Activated T-helper 17 cell treated with anti-CD3 and anti-CD28 coated beads, Interleukin-2, amount 50 U/mL, for 72 hours (primary cell): ENCODE measurements around the gene VWF. TPM values are rescaled to one million over a fixed set of nuclear protein-coding genes. Genes with fewer than 3 reads are reported as not detected.
"Not testable (repeated sequence)": the region's sequence is repeated elsewhere in the genome, so short reads cannot be mapped to it uniquely, and the experiment has no call there.

Source experiments
- ATAC-seq: fragments of 150-1000 bp; cut with Tn5 transposase; replicated peaks from 2 replicates; pipeline ENCODE4 v1.10.0; 2021; ENCODE audit warnings: mild to moderate bottlenecking, moderate library complexity
- H3K27ac Mint-ChIP-seq: one replicate; pipeline ENCODE4 v1.8.0; 2022; ENCODE audit warnings: mixed read lengths
- H3K27me3 Mint-ChIP-seq: one replicate; pipeline ENCODE4 v1.8.0; 2022; ENCODE audit warnings: mixed read lengths
- H3K36me3 Mint-ChIP-seq: one replicate; pipeline ENCODE4 v1.8.0; 2022; ENCODE audit warnings: low read depth, mild to moderate bottlenecking, mixed read lengths
- H3K4me1 Mint-ChIP-seq: one replicate; pipeline ENCODE4 v1.8.0; 2022; ENCODE audit warnings: mixed read lengths
- H3K4me3 Mint-ChIP-seq: one replicate; pipeline ENCODE4 v1.8.0; 2022; ENCODE audit warnings: mild to moderate bottlenecking, mixed read lengths
- H3K9me3 Mint-ChIP-seq: one replicate; pipeline ENCODE4 v1.8.0; 2022; ENCODE audit warnings: mixed read lengths
- total RNA-seq, 2 donors: library from RNA; stranded (reverse); gene quantifications; one replicate each; pipeline ENCODE4 v1.2.3, GENCODE V29; 2022

VWF gene
- total RNA-seq, 2 donors from 2014 or later: 0.04 to 0.08 TPM

DNA sequence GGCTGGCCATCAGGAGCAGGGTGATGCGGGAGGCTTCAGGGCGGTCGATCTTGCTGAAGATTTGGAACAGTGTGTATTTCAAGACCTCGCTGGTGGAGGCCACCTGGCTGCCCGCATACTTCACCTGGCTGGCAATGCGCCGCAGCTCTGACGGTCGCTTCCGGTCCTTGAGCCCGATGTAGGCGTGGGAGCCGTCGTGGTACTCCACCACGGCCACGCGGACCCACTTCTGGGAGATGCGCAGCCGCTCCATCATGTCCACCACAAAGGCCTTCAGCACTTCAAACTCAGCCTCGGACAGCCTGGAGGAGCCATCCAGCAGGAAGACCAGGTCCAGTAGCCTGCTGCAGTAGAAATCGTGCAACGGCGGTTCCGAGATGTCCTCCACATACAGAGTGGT lies 105.2 kb downstream of the VWF start:
- H3K27ac Mint-ChIP-seq, H3K9me3 Mint-ChIP-seq, H3K4me1 Mint-ChIP-seq, ATAC-seq, H3K36me3 Mint-ChIP-seq, H3K4me3 Mint-ChIP-seq: not testable (repeated sequence)
- H3K27me3 Mint-ChIP-seq: peaks cover 14% of the 10 kb centered on the region

GRCh38 chr12:6018265-6018664 lies 106.2 kb downstream of the VWF start:
- Mint-ChIP-seq H3K27me3 (peaks cover 20% of the 10 kb centered on the region), H3K36me3 (no peaks in the 10 kb centered on the region)
- no peak for ATAC-seq

DNA sequence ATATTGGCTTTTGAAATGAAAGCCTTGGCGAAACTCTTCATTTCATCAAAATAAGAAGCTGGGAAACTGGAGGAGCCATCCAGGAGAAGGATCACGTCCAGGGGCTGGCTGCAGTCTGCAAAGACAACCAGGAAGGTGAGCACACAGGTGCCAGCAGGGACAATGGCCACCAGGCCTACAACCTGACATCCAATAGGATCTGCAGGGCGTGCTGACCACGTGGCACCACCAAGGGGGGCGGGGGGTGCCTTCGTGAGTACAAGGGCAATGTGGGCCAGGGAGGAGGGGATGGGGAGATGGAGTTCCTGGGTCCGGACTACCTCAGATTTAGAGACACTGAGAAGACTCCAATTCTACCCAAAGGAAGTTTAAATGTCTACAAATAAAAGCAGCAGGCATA lies 107.7 kb downstream of the VWF start:
- no peaks in the 10 kb centered on the region for H3K4me1 Mint-ChIP-seq
- H3K9me3 Mint-ChIP-seq: no peaks in the 10 kb centered on the region
- H3K4me3 Mint-ChIP-seq: no peak overlapping the region
- ATAC-seq: no peak
- peaks cover 17% of the 10 kb centered on the region for H3K27me3 Mint-ChIP-seq
- no peak overlapping the region for H3K27ac Mint-ChIP-seq
- H3K36me3 Mint-ChIP-seq: no peaks in the 10 kb centered on the region

More at GRCh38 chr12:6018265-6018664, 106.2 kb downstream of the VWF start:
- Mint-ChIP-seq H3K4me1 (no peaks in the 10 kb centered on the region), H3K4me3 (no peak overlapping the region), H3K9me3 (no peaks in the 10 kb centered on the region), H3K27ac (no peak overlapping the region)

GRCh38 chr12:6016004-6016403 lies 108.5 kb downstream of the VWF start:
- H3K9me3 Mint-ChIP-seq, H3K4me1 Mint-ChIP-seq, H3K36me3 Mint-ChIP-seq, H3K27ac Mint-ChIP-seq, H3K4me3 Mint-ChIP-seq, ATAC-seq: not testable (repeated sequence)
- peaks cover 14% of the 10 kb centered on the region for H3K27me3 Mint-ChIP-seq

DNA sequence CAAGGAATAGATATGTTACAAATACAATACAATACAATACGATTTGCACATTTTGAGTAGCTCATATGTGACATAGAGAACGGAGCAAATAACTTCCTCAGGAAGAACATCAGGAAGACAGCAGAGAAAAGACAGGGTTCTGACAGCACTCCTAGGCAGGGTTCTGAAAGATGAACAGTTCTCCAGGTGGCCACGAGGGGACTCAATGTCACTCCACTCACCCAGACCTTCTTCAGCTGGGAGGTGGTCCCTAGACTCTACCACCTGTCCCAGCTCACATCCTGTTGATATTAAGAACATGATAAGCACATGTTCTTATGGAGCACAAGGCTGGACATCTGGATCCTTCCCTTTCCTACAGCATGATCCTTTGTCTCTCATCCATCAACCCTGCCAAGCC lies 109.2 kb downstream of the VWF start:
- H3K4me1 Mint-ChIP-seq, H3K9me3 Mint-ChIP-seq, H3K27ac Mint-ChIP-seq, H3K4me3 Mint-ChIP-seq, ATAC-seq, H3K36me3 Mint-ChIP-seq: not testable (repeated sequence)
- peaks cover 14% of the 10 kb centered on the region for H3K27me3 Mint-ChIP-seq

DNA sequence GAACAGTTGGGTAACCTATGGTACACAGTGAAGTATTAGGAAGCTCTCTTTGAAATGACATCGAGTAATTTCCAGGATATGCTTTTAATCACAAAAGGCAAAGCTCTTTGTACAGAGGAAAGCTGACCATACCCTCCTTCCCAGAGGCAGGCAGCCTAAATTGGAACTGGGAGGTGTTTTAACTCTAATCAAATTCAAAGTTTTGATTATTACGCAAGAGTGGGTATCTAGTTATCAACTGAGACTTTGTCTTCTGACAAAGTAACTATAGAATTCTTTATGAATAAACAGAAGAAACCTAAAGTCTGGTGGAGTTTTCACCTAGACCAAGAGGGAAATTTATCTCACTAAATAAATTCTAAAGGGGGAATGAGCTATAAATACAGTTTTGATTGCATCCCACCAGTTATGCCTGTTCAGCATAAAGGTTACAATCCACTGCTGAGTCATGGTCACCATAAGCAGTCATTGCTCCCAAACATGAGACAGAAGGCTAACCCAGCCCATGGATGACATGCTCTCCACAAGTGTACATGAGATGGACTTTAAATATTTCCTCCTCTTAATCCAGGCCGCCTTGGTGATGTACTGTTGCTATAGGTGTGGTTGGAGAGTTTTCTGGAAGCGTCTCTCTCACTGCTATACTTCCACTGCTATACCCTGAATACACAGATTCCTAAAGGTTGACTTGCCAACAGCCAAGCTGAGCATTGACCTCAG lies 113.7 kb downstream of the VWF start:
- peaks cover 11% of the 10 kb centered on the region for H3K27me3 Mint-ChIP-seq
- H3K4me1 Mint-ChIP-seq, H3K27ac Mint-ChIP-seq, H3K36me3 Mint-ChIP-seq, H3K4me3 Mint-ChIP-seq, H3K9me3 Mint-ChIP-seq, ATAC-seq: not testable (repeated sequence)

- H3K4me3 Mint-ChIP-seq: no peak overlapping the region
These were observed 127.2 kb downstream of the VWF start for GRCh38 chr12:5997260-5997659.

GRCh38 chr12:5996459-5996858 lies 128.0 kb downstream of the VWF start:
- Mint-ChIP-seq H3K36me3 (no peaks in the 10 kb centered on the region), H3K27me3 (peaks cover 18% of the 10 kb centered on the region), H3K4me3 (no peak overlapping the region), H3K4me1 (no peaks in the 10 kb centered on the region), H3K27ac (no peak overlapping the region), H3K9me3 (no peaks in the 10 kb centered on the region)
- ATAC-seq: no peak

More at GRCh38 chr12:5997260-5997659, 127.2 kb downstream of the VWF start:
- no peak for ATAC-seq
- no peaks in the 10 kb centered on the region for H3K36me3 Mint-ChIP-seq
- H3K27me3 Mint-ChIP-seq: peaks cover 20% of the 10 kb centered on the region
- no peaks in the 10 kb centered on the region for H3K9me3 Mint-ChIP-seq
- no peak overlapping the region for H3K27ac Mint-ChIP-seq
- no peaks in the 10 kb centered on the region for H3K4me1 Mint-ChIP-seq

DNA sequence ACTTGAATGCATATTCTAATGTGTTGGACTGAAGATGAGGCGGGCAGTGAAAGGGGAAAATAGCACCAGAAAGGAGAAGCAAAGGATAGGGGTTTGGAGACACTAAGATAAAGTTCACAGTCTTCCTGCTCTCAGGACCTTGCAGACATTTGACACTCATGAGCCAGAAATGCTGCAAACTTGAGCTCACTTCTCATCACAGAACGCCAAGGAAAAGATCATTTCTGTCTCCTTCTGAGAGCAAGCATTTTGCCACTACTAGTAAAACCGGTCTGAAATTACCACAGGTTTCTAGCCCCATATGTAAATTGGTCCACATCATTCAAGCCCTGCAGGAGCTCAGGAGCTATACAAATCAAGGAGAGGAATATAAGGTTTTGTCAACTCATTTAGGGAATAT lies 134.8 kb downstream of the VWF start:
- H3K27ac Mint-ChIP-seq: no peak overlapping the region
- H3K9me3 Mint-ChIP-seq: no peaks in the 10 kb centered on the region
- no peak for ATAC-seq
- H3K27me3 Mint-ChIP-seq: no peaks in the 10 kb centered on the region
- no peak overlapping the region for H3K4me3 Mint-ChIP-seq
- no peaks in the 10 kb centered on the region for H3K4me1 Mint-ChIP-seq
- no peaks in the 10 kb centered on the region for H3K36me3 Mint-ChIP-seq

DNA sequence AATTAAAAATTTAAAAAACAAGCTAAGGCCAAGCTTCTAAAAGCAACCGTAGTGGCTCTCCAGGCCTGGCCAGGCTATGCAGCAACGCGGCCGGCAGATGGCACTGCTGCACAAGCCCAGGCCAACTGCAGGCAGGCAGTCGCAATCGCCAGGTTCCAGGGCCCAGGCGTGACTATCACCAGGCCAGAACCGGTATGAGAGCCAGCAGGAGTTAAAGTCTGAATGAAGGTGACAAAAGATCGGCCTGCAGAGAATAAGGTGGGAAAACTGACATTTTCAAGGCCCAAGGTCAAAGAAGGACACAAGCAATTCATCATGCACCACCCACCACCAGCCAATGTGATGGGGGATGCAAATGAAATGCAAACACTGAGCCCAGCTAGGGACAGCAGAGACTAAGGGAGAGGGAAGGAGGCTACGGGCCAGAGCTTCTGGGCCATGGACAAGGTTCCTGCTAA lies 135.8 kb downstream of the VWF start:
- peak; percentile 88 for ATAC-seq
- Mint-ChIP-seq H3K27ac (no peak overlapping the region), H3K4me1 (no peaks in the 10 kb centered on the region), H3K27me3 (no peaks in the 10 kb centered on the region), H3K9me3 (no peaks in the 10 kb centered on the region), H3K36me3 (no peaks in the 10 kb centered on the region), H3K4me3 (no peak overlapping the region)

- Mint-ChIP-seq H3K36me3 (no peaks in the 10 kb centered on the region), H3K4me3 (no peak overlapping the region), H3K27ac (no peak overlapping the region), H3K9me3 (no peaks in the 10 kb centered on the region), H3K27me3 (no peaks in the 10 kb centered on the region), H3K4me1 (no peaks in the 10 kb centered on the region)
- no peak for ATAC-seq
These were observed 136.4 kb downstream of the VWF start for GRCh38 chr12:5988088-5988487.

DNA sequence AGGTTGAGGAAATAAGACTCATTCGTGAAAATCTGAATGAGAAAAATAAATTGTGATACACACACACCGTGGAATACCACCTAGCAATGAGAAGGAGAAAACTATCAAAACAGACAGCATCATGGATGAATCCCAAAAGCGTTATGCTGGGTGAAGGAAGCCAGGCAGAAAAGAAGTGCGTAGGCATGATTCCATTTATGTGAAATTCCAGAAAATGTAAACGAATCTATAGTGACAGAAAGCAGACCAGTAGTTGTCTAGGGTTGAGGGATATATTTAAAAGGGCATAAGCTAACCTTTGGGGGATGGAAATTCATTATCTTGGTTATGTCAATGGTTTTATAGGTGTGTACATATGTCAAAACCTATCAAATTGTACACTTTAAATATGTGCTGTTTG lies 136.9 kb downstream of the VWF start:
- H3K9me3 Mint-ChIP-seq: no peaks in the 10 kb centered on the region
- no peak for ATAC-seq
- no peaks in the 10 kb centered on the region for H3K4me1 Mint-ChIP-seq
- no peak overlapping the region for H3K4me3 Mint-ChIP-seq
- no peaks in the 10 kb centered on the region for H3K27me3 Mint-ChIP-seq
- H3K27ac Mint-ChIP-seq: no peak overlapping the region
- no peaks in the 10 kb centered on the region for H3K36me3 Mint-ChIP-seq

DNA sequence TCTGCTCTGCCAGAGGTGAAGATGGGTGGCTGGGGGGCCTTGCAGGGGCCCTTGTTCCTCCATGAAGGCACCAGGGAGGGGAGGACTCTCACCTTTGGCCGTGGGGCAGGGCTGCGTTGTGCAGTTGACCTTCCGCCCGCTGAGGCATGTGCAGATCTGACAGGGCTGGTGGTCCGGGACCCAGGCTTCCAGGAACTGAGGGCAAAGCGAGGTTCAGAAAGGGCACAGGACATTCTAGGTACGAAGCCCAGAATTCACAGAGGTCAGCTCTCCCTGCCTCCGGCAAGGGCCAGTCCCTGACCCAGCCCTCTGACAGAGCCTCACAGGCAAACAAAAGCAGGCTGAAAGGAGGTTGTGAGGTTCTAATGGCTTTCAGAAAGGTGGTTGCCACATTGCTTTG lies 139.0 kb downstream of the VWF start:
- Mint-ChIP-seq H3K27ac (no peak overlapping the region), H3K9me3 (no peaks in the 10 kb centered on the region), H3K4me1 (no peaks in the 10 kb centered on the region), H3K4me3 (no peak overlapping the region), H3K27me3 (no peaks in the 10 kb centered on the region), H3K36me3 (no peaks in the 10 kb centered on the region)
- ATAC-seq: no peak

- Mint-ChIP-seq H3K27me3 (no peaks in the 10 kb centered on the region), H3K9me3 (no peaks in the 10 kb centered on the region), H3K4me1 (no peaks in the 10 kb centered on the region)
These were observed 139.6 kb downstream of the VWF start for GRCh38 chr12:5984873-5985272.

GRCh38 chr12:5982106-5982505 lies 142.4 kb downstream of the VWF start:
- Mint-ChIP-seq H3K27me3 (peaks cover 2% of the 10 kb centered on the region), H3K27ac (no peak overlapping the region), H3K36me3 (no peaks in the 10 kb centered on the region), H3K4me1 (no peaks in the 10 kb centered on the region), H3K9me3 (no peaks in the 10 kb centered on the region), H3K4me3 (no peak overlapping the region)
- no peak for ATAC-seq

More at GRCh38 chr12:5984873-5985272, 139.6 kb downstream of the VWF start:
- H3K27ac Mint-ChIP-seq: no peak overlapping the region
- H3K36me3 Mint-ChIP-seq: no peaks in the 10 kb centered on the region
- ATAC-seq: no peak
- H3K4me3 Mint-ChIP-seq: no peak overlapping the region

GRCh38 chr12:5977556-5977955 lies 146.9 kb downstream of the VWF start:
- peaks cover 24% of the 10 kb centered on the region for H3K27me3 Mint-ChIP-seq
- H3K36me3 Mint-ChIP-seq: no peaks in the 10 kb centered on the region
- no peak overlapping the region for H3K27ac Mint-ChIP-seq
- ATAC-seq: no peak
- no peak overlapping the region for H3K4me3 Mint-ChIP-seq
- H3K4me1 Mint-ChIP-seq: no peaks in the 10 kb centered on the region
- H3K9me3 Mint-ChIP-seq: no peaks in the 10 kb centered on the region
